Measurements from ENCODE around the gene CAMTA1.
A peak's percentile ranks its signal among the peaks of the same experiment; 100 is the strongest.

Gene CAMTA1

GRCh38 chr1:7505094-7505770 lies 720.0 kb downstream of the CAMTA1 start:
- ChIA-PET CTCF (no interaction called here), POLR2A (no interaction called here)
- Histone ChIP-seq H3K36me3 (ENCODE audit: control insufficient read depth in 2 of 2, insufficient read depth in 1 of 2, low read length in 2 of 2) (no peaks in the 10 kb centered on the region), H3K27ac (ENCODE audit: extremely low read depth, low read depth, low read length) (no peak overlapping the region), H3K9me3 (ENCODE audit: control insufficient read depth, insufficient read depth, low read depth, low read length) (no peaks in the 10 kb centered on the region), H3K4me1 (ENCODE audit: control insufficient read depth, insufficient read depth, low read length) (no peaks in the 10 kb centered on the region), H3K4me3 (ENCODE audit: low read depth, low read length) (no peak overlapping the region)
- TF ChIP-seq EGR2 (tag by site-specific recombination; IDR thresholded peaks at IDR 0.05; ENCODE audit: low read depth) = 0 out of 2 replicates have a peak, but pooled peaks have one; percentile 33
- TF ChIP-seq ZNF626 (tag by site-specific recombination; IDR thresholded peaks at IDR 0.05) = no peak
- no peak for TF ChIP-seq KLF9 (tag by site-specific recombination; IDR thresholded peaks at IDR 0.05; ENCODE audit: low read depth)
- TF ChIP-seq ZNF266 (tag by site-specific recombination; IDR thresholded peaks at IDR 0.05; ENCODE audit: low read depth) = no peak
- TF ChIP-seq ZNF48 (tag by site-specific recombination; IDR thresholded peaks at IDR 0.05) = no peak
- TF ChIP-seq ZNF747 (tag by site-specific recombination; IDR thresholded peaks at IDR 0.05) = no peak

DNA sequence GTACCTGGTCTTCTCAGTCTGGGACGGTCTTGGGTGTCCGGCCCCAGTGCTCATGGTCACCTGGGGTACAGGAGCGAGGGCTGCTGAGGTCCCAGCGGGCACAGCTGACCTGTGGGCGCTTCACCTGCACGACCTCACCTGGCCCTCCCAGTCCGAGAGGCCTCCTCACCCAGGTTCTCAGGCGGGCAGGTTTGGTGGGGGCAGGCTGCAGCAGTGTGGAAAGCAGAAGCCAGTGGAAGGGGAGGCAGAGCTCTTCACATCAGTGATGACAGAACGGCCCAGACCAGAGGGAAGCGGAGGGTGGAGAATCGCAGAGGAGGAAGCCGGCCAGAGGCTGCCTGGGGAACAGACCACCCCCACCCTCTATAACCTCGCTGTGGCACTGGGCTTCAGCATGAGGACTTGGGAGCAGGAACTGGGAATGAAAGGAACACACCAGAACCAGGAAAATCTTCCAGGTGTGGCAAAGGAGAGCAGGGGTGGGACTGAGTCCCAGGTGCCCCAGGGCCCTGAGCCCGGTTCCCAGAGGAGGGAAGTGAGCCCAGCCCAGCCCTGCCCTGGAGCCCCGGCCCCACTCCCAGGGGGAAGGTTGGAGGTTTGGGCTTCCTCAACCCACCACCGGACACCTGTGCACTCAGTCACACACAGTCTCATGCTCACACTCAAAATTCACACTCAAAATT lies 720.7 kb downstream of the CAMTA1 start:
- H3K4me3 ChIP-seq (ENCODE audit: low read depth, low read length) = no peak overlapping the region
- H3K36me3 ChIP-seq (ENCODE audit: control insufficient read depth in 2 of 2, insufficient read depth in 1 of 2, low read length in 2 of 2) = no peaks in the 10 kb centered on the region
- H3K27ac ChIP-seq (ENCODE audit: extremely low read depth, low read depth, low read length) = no peak overlapping the region
- H3K4me1 ChIP-seq (ENCODE audit: control insufficient read depth, insufficient read depth, low read length) = no peaks in the 10 kb centered on the region
- H3K9me3 ChIP-seq (ENCODE audit: control insufficient read depth, insufficient read depth, low read depth, low read length) = no peaks in the 10 kb centered on the region
- POLR2A ChIA-PET = no interaction called here
- CTCF ChIA-PET = no interaction called here
- no peak for TF ChIP-seq SP3 (tag by site-specific recombination; IDR thresholded peaks at IDR 0.05)
- no peak for TF ChIP-seq ZSCAN4 (tag by site-specific recombination; IDR thresholded peaks at IDR 0.05)
- TF ChIP-seq, protein P1, sequence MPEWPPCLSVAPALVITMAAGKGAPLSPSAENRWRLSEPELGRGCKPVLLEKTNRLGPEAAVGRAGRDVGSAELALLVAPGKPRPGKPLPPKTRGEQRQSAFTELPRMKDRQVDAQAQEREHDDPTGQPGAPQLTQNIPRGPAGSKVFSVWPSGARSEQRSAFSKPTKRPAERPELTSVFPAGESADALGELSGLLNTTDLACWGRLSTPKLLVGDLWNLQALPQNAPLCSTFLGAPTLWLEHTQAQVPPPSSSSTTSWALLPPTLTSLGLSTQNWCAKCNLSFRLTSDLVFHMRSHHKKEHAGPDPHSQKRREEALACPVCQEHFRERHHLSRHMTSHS (tag by site-specific recombination; IDR thresholded peaks at IDR 0.05) = no peak
- TF ChIP-seq ZBTB17 (tag by site-specific recombination; IDR thresholded peaks at IDR 0.05) = no peak
- no peak for TF ChIP-seq ZNF266 (tag by site-specific recombination; IDR thresholded peaks at IDR 0.05; ENCODE audit: low read depth)
- no peak for TF ChIP-seq ZNF114 (tag by site-specific recombination; IDR thresholded peaks at IDR 0.05)
- no peak for TF ChIP-seq ZNF211 (tag by site-specific recombination; IDR thresholded peaks at IDR 0.05; ENCODE audit: low read depth)
- no peak for TF ChIP-seq PRDM1 (tag by site-specific recombination; IDR thresholded peaks at IDR 0.05)
- no peak for TF ChIP-seq MZF1 (tag by site-specific recombination; IDR thresholded peaks at IDR 0.05; ENCODE audit: borderline replicate concordance)
- TF ChIP-seq, protein P2, sequence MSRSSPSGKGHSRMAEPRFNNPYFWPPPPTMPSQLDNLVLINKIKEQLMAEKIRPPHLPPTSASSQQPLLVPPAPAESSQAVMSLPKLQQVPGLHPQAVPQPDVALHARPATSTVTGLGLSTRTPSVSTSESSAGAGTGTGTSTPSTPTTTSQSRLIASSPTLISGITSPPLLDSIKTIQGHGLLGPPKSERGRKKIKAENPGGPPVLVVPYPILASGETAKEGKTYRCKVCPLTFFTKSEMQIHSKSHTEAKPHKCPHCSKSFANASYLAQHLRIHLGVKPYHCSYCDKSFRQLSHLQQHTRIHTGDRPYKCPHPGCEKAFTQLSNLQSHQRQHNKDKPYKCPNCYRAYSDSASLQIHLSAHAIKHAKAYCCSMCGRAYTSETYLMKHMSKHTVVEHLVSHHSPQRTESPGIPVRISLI (tag by site-specific recombination; IDR thresholded peaks at IDR 0.05) = no peak
- TF ChIP-seq KLF17 (tag by site-specific recombination; IDR thresholded peaks at IDR 0.05) = no peak
- TF ChIP-seq, protein P3, sequence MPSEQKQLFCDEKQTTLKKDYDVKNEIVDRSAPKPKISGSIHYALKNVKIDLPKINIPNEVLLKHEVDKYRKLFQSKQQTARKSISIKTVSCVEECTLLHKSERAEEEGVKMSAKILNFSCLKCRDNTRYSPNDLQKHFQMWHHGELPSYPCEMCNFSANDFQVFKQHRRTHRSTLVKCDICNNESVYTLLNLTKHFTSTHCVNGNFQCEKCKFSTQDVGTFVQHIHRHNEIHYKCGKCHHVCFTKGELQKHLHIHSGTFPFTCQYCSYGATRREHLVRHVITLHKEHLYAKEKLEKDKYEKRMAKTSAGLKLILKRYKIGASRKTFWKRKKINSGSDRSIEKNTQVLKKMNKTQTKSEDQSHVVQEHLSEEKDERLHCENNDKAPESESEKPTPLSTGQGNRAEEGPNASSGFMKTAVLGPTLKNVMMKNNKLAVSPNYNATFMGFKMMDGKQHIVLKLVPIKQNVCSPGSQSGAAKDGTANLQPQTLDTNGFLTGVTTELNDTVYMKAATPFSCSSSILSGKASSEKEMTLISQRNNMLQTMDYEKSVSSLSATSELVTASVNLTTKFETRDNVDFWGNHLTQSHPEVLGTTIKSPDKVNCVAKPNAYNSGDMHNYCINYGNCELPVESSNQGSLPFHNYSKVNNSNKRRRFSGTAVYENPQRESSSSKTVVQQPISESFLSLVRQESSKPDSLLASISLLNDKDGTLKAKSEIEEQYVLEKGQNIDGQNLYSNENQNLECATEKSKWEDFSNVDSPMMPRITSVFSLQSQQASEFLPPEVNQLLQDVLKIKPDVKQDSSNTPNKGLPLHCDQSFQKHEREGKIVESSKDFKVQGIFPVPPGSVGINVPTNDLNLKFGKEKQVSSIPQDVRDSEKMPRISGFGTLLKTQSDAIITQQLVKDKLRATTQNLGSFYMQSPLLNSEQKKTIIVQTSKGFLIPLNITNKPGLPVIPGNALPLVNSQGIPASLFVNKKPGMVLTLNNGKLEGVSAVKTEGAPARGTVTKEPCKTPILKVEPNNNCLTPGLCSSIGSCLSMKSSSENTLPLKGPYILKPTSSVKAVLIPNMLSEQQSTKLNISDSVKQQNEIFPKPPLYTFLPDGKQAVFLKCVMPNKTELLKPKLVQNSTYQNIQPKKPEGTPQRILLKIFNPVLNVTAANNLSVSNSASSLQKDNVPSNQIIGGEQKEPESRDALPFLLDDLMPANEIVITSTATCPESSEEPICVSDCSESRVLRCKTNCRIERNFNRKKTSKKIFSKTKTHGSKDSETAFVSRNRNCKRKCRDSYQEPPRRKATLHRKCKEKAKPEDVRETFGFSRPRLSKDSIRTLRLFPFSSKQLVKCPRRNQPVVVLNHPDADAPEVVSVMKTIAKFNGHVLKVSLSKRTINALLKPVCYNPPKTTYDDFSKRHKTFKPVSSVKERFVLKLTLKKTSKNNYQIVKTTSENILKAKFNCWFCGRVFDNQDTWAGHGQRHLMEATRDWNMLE (tag by site-specific recombination; conservative IDR thresholded peaks at IDR 0.05; ENCODE audit: low read depth) = no peak
- TF ChIP-seq ZNF202 (tag by site-specific recombination; IDR thresholded peaks at IDR 0.05; ENCODE audit: borderline replicate concordance) = no peak
- no peak for TF ChIP-seq CTCF (tag by site-specific recombination; IDR thresholded peaks at IDR 0.05)
- no peak for TF ChIP-seq KLF9 (tag by site-specific recombination; IDR thresholded peaks at IDR 0.05; ENCODE audit: low read depth)

Measured in HEK293 (cell line).